Keratinocyte (primary cell): ENCODE measurements around the gene MTM1. TPM values are rescaled to one million over a fixed set of nuclear protein-coding genes. Genes with fewer than 3 reads are reported as not detected.

ENCODE experiments used
- DNase-seq: peaks from one replicate; pipeline ENCODE4 v3.0.0-alpha.2; 2011; ENCODE audit warnings: low read depth, missing footprints, low spot score
- FAIRE-seq: peaks from 2 replicates; lab custom pipeline; 2011; peaks lifted over from hg19 to GRCh38; lab: Jason Lieb, UNC
- H2AFZ ChIP-seq: 2 replicates; pipeline ENCODE4 v1.6.0; 2012; ENCODE audit warnings: low read length, control low read depth, inconsistent platforms; ENCODE audit not compliant: control insufficient read depth
- H3K27ac ChIP-seq: 2 replicates; pipeline ENCODE4 v1.5.1; 2011; ENCODE audit warnings: low read length; ENCODE audit not compliant: control insufficient read depth, insufficient read depth
- H3K27me3 ChIP-seq: 3 replicates; pipeline ENCODE4 v1.6.0; 2011; ENCODE audit warnings: low read length; ENCODE audit not compliant: control insufficient read depth, insufficient read depth; ENCODE audit errors: extremely low read depth
- H3K36me3 ChIP-seq, 2 experiments: 2 replicates in 1 of 2; 3 replicates in 1 of 2; pipeline ENCODE4 v1.5.1; 2011; ENCODE audit warnings: low read length in 2 of 2, mild to moderate bottlenecking in 1 of 2; ENCODE audit not compliant: control insufficient read depth in 2 of 2, insufficient read depth in 2 of 2; ENCODE audit errors: extremely low read depth in 1 of 2
- H3K4me1 ChIP-seq: 3 replicates; pipeline ENCODE4 v1.5.1; 2011; ENCODE audit warnings: low read length; ENCODE audit not compliant: control insufficient read depth, insufficient read depth; ENCODE audit errors: extremely low read depth
- H3K4me2 ChIP-seq: 3 replicates; pipeline ENCODE4 v1.6.0; 2011; ENCODE audit warnings: low read depth, low read length; ENCODE audit not compliant: control insufficient read depth, insufficient read depth; ENCODE audit errors: extremely low read depth
- H3K4me3 ChIP-seq, 3 experiments: fragments of 200-600 bp in 1 of 3; sonication (generic) in 1 of 3; 2 replicates in 2 of 3; 3 replicates in 1 of 3; pipeline ENCODE4 v1.5.1; 2011 to 2016; ENCODE audit warnings: low read length in 3 of 3, mild to moderate bottlenecking in 3 of 3, control low read depth in 2 of 3, inconsistent platforms in 1 of 3, low read depth in 1 of 3, mixed read lengths in 1 of 3, mixed run types in 1 of 3, moderate library complexity in 1 of 3; ENCODE audit not compliant: control insufficient read depth in 2 of 3, insufficient read depth in 2 of 3; ENCODE audit errors: extremely low read depth in 1 of 3
- H3K79me2 ChIP-seq: 2 replicates; pipeline ENCODE4 v1.6.0; 2012; ENCODE audit warnings: low read length; ENCODE audit not compliant: control insufficient read depth, insufficient read depth
- H3K9ac ChIP-seq: 3 replicates; pipeline ENCODE4 v1.6.0; 2011; ENCODE audit warnings: low read length; ENCODE audit not compliant: control insufficient read depth, insufficient read depth; ENCODE audit errors: extremely low read depth
- H3K9me1 ChIP-seq: 3 replicates; pipeline ENCODE4 v1.6.0; 2011; ENCODE audit warnings: low read length; ENCODE audit not compliant: control insufficient read depth, insufficient read depth; ENCODE audit errors: extremely low read depth
- H3K9me3 ChIP-seq: 2 replicates; pipeline ENCODE4 v1.5.1; 2012; ENCODE audit warnings: low read depth, low read length; ENCODE audit not compliant: control insufficient read depth
- H4K20me1 ChIP-seq: 3 replicates; pipeline ENCODE4 v1.6.0; 2011; ENCODE audit warnings: low read length; ENCODE audit not compliant: control insufficient read depth, insufficient read depth; ENCODE audit errors: extremely low read depth
- CTCF ChIP-seq, 3 experiments: IDR thresholded peaks in 1 of 3; conservative IDR thresholded peaks in 1 of 3; optimal IDR thresholded peaks in 1 of 3; 2 replicates in 2 of 3; 3 replicates in 1 of 3; pipeline versions ENCODE3 to v1.5.1; 2011; ENCODE audit warnings: low read length in 3 of 3, mild to moderate bottlenecking in 3 of 3, moderate library complexity in 2 of 3, control low read depth in 1 of 3, inconsistent platforms in 1 of 3; ENCODE audit not compliant: insufficient read depth in 2 of 3; ENCODE audit errors: extremely low read depth in 1 of 3
- EZH2 ChIP-seq: IDR thresholded peaks from one replicate; pipeline ENCODE4 v1.6.1; 2012; ENCODE audit warnings: inconsistent platforms, mild to moderate bottlenecking, low read length, moderate library complexity
- dilution Hi-C: fragments of 300-500 bp; cut with MboI; formaldehyde crosslinking; loops from one replicate; pipeline ENCODE4 v1.7.0; 2020; ENCODE audit warnings: low sequenced_read_pairs; ENCODE audit not compliant: extremely low pct_ligation_motif_present
- polyA plus RNA-seq, 5 experiments: library from polyadenylated mRNA; depleted of rRNA in 3 of 5; stranded (reverse) in 3 of 5; stranded (forward) in 1 of 5; unstranded in 1 of 5; fragments of >200 nt; gene quantifications; 1 replicate in 1 of 5; 2 replicates in 3 of 5; 3 replicates in 1 of 5; pipeline versions ENCODE4 v1.2.1 to v1.2.3, GENCODE V29; 2011 to 2012; ENCODE audit warnings: missing spikeins in 2 of 5, low read depth in 1 of 5, low replicate concordance in 1 of 5

Gene MTM1
- polyA plus RNA-seq, 1 donor (not counting 4 experiments of a cell fraction or from before 2014, with no cell fraction given): 13.9 TPM

DNA sequence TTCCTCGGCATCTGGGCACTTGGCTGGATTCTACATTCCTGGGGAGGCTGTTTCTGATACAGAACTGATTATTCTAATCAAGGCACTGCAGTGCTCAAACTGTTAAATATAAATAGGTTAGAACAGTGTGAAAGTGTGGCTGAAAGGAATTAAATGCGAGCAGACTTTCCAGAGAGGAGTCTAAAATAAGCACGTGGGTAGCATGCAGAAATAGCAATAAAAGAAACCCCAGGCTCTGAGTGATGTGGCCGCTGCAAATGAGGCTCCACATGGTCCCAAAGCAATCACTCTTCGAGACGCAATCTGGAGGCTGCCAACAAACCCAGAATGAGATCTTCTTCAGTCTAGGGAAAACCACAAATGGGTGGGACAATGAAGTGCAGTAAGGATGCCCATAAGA is 30.6 kb upstream of the MTM1 start:
- peaks cover 10% of the 10 kb centered on the region for H3K9me3 ChIP-seq
- no peak overlapping the region for H3K9ac ChIP-seq
- H3K36me3 ChIP-seq: no peaks in the 10 kb centered on the region
- TF ChIP-seq EZH2 (no peak), CTCF (optimal IDR thresholded peaks at IDR 0.05 in 1 of 3, IDR thresholded peaks at IDR 0.05 in 1 of 3, conservative IDR thresholded peaks at IDR 0.05 in 1 of 3; ENCODE audit: extremely low read depth in 1 of 3, insufficient read depth in 2 of 3, low read length in 3 of 3) (no peak)
- no peaks in the 10 kb centered on the region for H3K27me3 ChIP-seq
- dilution Hi-C loops: no loop called here
- H4K20me1 ChIP-seq: no peaks in the 10 kb centered on the region
- H3K27ac ChIP-seq: no peak overlapping the region
- DNase-seq: no peak
- no peaks in the 10 kb centered on the region for H3K79me2 ChIP-seq
- no peaks in the 10 kb centered on the region for H3K4me1 ChIP-seq
- H2AFZ ChIP-seq: no peak overlapping the region
- no peak for FAIRE-seq
- H3K9me1 ChIP-seq: no peaks in the 10 kb centered on the region
- no peak overlapping the region for H3K4me3 ChIP-seq
- no peak overlapping the region for H3K4me2 ChIP-seq

DNA sequence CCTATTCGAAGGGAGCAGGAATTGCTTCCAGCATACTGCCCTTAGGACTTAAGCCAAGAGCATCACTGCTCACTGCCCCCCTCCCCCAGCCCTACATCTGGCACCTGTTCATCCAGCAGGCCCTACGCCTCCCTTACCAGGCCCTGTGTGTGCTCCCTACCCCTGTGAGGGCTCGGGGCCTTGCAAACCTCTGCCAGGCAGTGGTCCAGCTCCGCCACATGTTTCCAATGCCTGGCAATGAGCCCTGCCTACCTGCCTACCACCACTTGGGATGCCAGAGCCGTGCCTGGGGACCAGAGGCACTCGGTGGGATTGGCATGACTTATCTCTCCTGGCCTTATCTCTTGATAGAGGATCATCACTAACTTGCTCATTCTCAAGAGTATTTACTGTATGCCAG is 27.5 kb upstream of the MTM1 start:
- H3K36me3 ChIP-seq: no peaks in the 10 kb centered on the region
- H3K4me3 ChIP-seq: no peak overlapping the region
- no peaks in the 10 kb centered on the region for H4K20me1 ChIP-seq
- no peaks in the 10 kb centered on the region for H3K79me2 ChIP-seq
- no peak for TF ChIP-seq CTCF (optimal IDR thresholded peaks at IDR 0.05 in 1 of 3, IDR thresholded peaks at IDR 0.05 in 1 of 3, conservative IDR thresholded peaks at IDR 0.05 in 1 of 3; ENCODE audit: extremely low read depth in 1 of 3, insufficient read depth in 2 of 3, low read length in 3 of 3)
- TF ChIP-seq EZH2: no peak
- H3K9ac ChIP-seq: no peak overlapping the region
- H3K27ac ChIP-seq: no peak overlapping the region
- no peaks in the 10 kb centered on the region for H3K9me1 ChIP-seq
- dilution Hi-C loops: no loop called here
- no peak overlapping the region for H3K4me2 ChIP-seq
- peaks cover 10% of the 10 kb centered on the region for H3K9me3 ChIP-seq
- no peak for DNase-seq
- no peak overlapping the region for H2AFZ ChIP-seq
- H3K27me3 ChIP-seq: no peaks in the 10 kb centered on the region
- H3K4me1 ChIP-seq: no peaks in the 10 kb centered on the region
- no peak for FAIRE-seq
